Measurements from ENCODE around the gene PLEKHH2. TPM values are rescaled to one million over a fixed set of nuclear protein-coding genes. Genes with fewer than 3 reads are reported as not detected.

The PLEKHH2 gene
- polyA plus RNA-seq, 1 of the 3 experiments (the other 2 are of a cell fraction) = 1.9 TPM

GRCh38 chr2:43773876-43774613 lies 137.0 kb downstream of the PLEKHH2 start, which contains the start of gene DYNC2LI1:
Gene DYNC2LI1, plus strand, starts transcription at chr2:43774039. Its CDS starts 100 bp downstream, at chr2:43774139.
- peak within 1 kb of the TSS; percentile 79 for H3K4me2 ChIP-seq
- H3K79me2 ChIP-seq (ENCODE audit: insufficient read depth) = peaks cover 9% of the 10 kb centered on the region
- H2AFZ ChIP-seq (ENCODE audit: low read depth) = peak within 1 kb of the TSS; percentile 94
- H4K20me1 ChIP-seq (ENCODE audit: insufficient read depth) = no peaks in the 10 kb centered on the region
- H3K9me2 ChIP-seq = no peaks in the 10 kb centered on the region
- peak within 1 kb of the TSS; percentile 81 for H3K9ac ChIP-seq
- H3K27ac ChIP-seq (ENCODE audit: low read depth in 2 of 2, low read length in 1 of 2) = peak within 1 kb of the TSS; percentile 86
- peaks cover 8 to 13% of the 10 kb centered on the region in 2 experiments for H3K36me3 ChIP-seq (replicated peaks in 1 of 2; ENCODE audit: control insufficient read depth in 1 of 2, insufficient read depth in 2 of 2, low read length in 1 of 2)
- peak; percentile 91 for DNase-seq
- peaks cover 3 to 4% of the 10 kb centered on the region in 2 experiments; a peak in 2 of 4 replicates for H3K4me1 ChIP-seq (ENCODE audit: control insufficient read depth in 1 of 2, insufficient read depth in 2 of 2, low read depth in 1 of 2, low read length in 1 of 2)
- H3K4me3 ChIP-seq (ENCODE audit: low read depth in 2 of 2, low read length in 1 of 2) = peak within 1 kb of the TSS; percentile 86 to 87
- H3K9me3 ChIP-seq = no peaks in the 10 kb centered on the region
- CTCF ChIA-PET = interaction anchor here (0.9 to 1.7 kb wide), 7 partner anchors 8 to 270 kb away, joined by 3 to 6 read pairs (median 3); no protein-coding TSS in a partner anchor
- no peaks in the 10 kb centered on the region for H3K27me3 ChIP-seq (ENCODE audit: insufficient read depth)
- POLR2A ChIA-PET = interaction anchor here (0.5 to 1.0 kb wide), 3 partner anchors 9 to 137 kb away, joined by 3 to 4 read pairs (median 3); partner anchors contain the start of gene PLEKHH2
- H3F3A ChIP-seq (replicated peaks; ENCODE audit: insufficient read depth) = peaks cover 4% of the 10 kb centered on the region
- under 1% methylated on average over 31 of the region's 31 CpGs for WGBS (ENCODE audit: low lambda C conversion rate)
- no peak for TF ChIP-seq FOXM1 (IDR thresholded peaks at IDR 0.05; ENCODE audit: low read depth)
- TF ChIP-seq REST (IDR thresholded peaks at IDR 0.05; ENCODE audit: low read depth, low read length) = no peak
- no peak for TF ChIP-seq RAD21 (IDR thresholded peaks at IDR 0.05; ENCODE audit: low read length)
- no peak for TF ChIP-seq EP300 (IDR thresholded peaks at IDR 0.05; ENCODE audit: borderline replicate concordance in 1 of 2, low read depth in 1 of 2, low read length in 1 of 2)
- no peak; the same call in 1 of the 2 replicates for TF ChIP-seq YY1 (IDR thresholded peaks at IDR 0.05; ENCODE audit: low read depth)
- TF ChIP-seq TAF1 (IDR thresholded peaks at IDR 0.05; ENCODE audit: borderline replicate concordance, low read depth, low read length) = peak; percentile 76; the same call in 1 of the 2 replicates
- no peak for TF ChIP-seq NFIC (IDR thresholded peaks at IDR 0.05; ENCODE audit: borderline replicate concordance)
- no peak for TF ChIP-seq RFX5 (IDR thresholded peaks at IDR 0.05; ENCODE audit: low read length)
- no peak for TF ChIP-seq ZBTB33 (IDR thresholded peaks at IDR 0.05; ENCODE audit: borderline replicate concordance, low read depth)
- TF ChIP-seq PBX3 (IDR thresholded peaks at IDR 0.05) = no peak; the same call in 1 of the 2 replicates
- TF ChIP-seq NRF1 (IDR thresholded peaks at IDR 0.05; ENCODE audit: low read depth, low read length) = 0 out of 2 replicates have a peak, but pooled peaks have one; percentile 13
- no peak for TF ChIP-seq SMC3 (IDR thresholded peaks at IDR 0.05; ENCODE audit: low read depth, low read length)
- TF ChIP-seq IRF3 (IDR thresholded peaks at IDR 0.05; ENCODE audit: low read depth, low read length) = no peak
- no peak for TF ChIP-seq GATA2 (CRISPR knock-in tag; IDR thresholded peaks at IDR 0.05)
- peak; percentile 30; the same call in 1 of the 2 replicates for TF ChIP-seq RCOR1 (IDR thresholded peaks at IDR 0.05; ENCODE audit: low read length)
- no peak for TF ChIP-seq CTCF (IDR thresholded peaks at IDR 0.05)
- peak; percentile 93 for TF ChIP-seq POLR2AphosphoS5 (IDR thresholded peaks at IDR 0.05; ENCODE audit: low read depth, low read length)
- no peak for TF ChIP-seq FOSL2 (IDR thresholded peaks at IDR 0.05; ENCODE audit: borderline replicate concordance, low read depth)
- TF ChIP-seq MAX (IDR thresholded peaks at IDR 0.05; ENCODE audit: low read depth) = peak; percentile 91
- TF ChIP-seq TCF12 (IDR thresholded peaks at IDR 0.05) = peak; percentile 19; the same call in 1 of the 2 replicates
- peak; percentile 84 for TF ChIP-seq CHD2 (IDR thresholded peaks at IDR 0.05; ENCODE audit: low read length, partially characterized antibody)
- TF ChIP-seq MXI1 (IDR thresholded peaks at IDR 0.05; ENCODE audit: low read depth, low read length) = peak; percentile 98
